HG03280 (cell line): ENCODE data around the gene GTSE1.
A peak's percentile ranks its signal among the peaks of the same experiment; 100 is the strongest.
"Not testable (repeated sequence)": the region's sequence is repeated elsewhere in the genome, so short reads cannot be mapped to it uniquely, and the experiment has no call there.

Experiments
- ATAC-seq: cut with Tn5 transposase; IDR thresholded peaks from one replicate; pipeline ENCODE4 v1.9.1; 2021; ENCODE audit warnings: mild to moderate bottlenecking, moderate library complexity; ENCODE audit not compliant: unreplicated experiment

The GTSE1 gene

GRCh38 chr22:46296257-46297150 is at the start of gene GTSE1:
Gene GTSE1, plus strand, starts transcription at chr22:46296870. Its CDS starts 531 bp downstream, at chr22:46297401.
- peak; percentile 93 for ATAC-seq

- no peak for ATAC-seq
Measured at GRCh38 chr22:46247443-46247975, 49.2 kb upstream of the GTSE1 start.

- peak; percentile 86 for ATAC-seq
Measured at GRCh38 chr22:46250035-46250782, 46.5 kb upstream of the GTSE1 start, which contains the start of gene CDPF1. Gene CDPF1, minus strand, starts transcription at chr22:46250293. Its CDS starts 2,009 bp downstream, at chr22:46248284.

GRCh38 chr22:46250783-46251125 is 45.9 kb upstream of the GTSE1 start:
- ATAC-seq: no peak

GRCh38 chr22:46251266-46251665 is 45.4 kb upstream of the GTSE1 start:
- ATAC-seq: no peak

GRCh38 chr22:46251816-46252380 is 44.8 kb upstream of the GTSE1 start:
- ATAC-seq: no peak

GRCh38 chr22:46256358-46256958 is 40.2 kb upstream of the GTSE1 start:
- ATAC-seq: no peak

DNA sequence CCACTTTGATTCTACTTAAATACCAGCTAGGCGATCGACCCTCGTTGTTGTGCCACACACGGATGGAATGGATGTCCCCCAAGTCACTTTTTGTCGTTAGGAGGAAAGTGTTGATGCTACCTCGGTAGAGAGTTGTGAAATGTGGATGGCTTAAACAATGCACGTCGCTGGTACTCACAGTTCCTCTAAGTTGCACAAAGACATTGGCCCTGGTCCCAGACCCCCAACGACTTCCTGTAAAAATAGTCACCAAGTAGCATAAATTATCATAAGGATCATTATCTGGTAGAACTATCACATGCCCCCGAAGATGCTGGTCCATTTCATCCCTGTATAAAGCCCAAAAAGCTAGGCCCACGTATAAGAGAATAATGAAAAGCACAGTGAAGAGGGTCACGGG is 37.3 kb upstream of the GTSE1 start:
- no peak for ATAC-seq

- no peak for ATAC-seq
Measured at GRCh38 chr22:46260038-46260437, 36.6 kb upstream of the GTSE1 start.

- ATAC-seq: no peak
Measured at GRCh38 chr22:46262449-46263215, 34.0 kb upstream of the GTSE1 start.

- ATAC-seq: no peak
Measured at GRCh38 chr22:46263216-46263590, 33.5 kb upstream of the GTSE1 start, which contains the start of gene PKDREJ. Gene PKDREJ, minus strand, starts transcription at chr22:46263343. Its CDS starts 21 bp downstream, at chr22:46263322.

DNA sequence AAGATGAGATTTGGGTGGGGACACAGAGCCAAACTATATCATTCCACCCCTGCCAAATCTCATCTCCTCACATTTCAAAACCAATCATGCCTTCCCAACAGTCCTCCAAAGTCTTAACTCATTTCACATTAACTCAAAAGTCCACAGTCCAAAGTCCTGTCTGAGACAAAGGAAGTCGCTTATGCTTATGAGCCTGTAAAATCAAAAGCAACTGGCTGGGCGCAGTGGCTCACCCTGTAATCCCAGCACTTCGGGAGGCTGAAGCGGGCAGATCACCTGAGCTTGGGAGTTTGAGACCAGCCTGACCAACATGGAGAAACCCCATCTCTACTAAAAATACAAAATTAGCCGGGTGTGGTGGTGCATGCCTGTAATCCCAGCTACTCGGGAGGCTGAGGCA is 32.1 kb upstream of the GTSE1 start:
- ATAC-seq: not testable (repeated sequence)

DNA sequence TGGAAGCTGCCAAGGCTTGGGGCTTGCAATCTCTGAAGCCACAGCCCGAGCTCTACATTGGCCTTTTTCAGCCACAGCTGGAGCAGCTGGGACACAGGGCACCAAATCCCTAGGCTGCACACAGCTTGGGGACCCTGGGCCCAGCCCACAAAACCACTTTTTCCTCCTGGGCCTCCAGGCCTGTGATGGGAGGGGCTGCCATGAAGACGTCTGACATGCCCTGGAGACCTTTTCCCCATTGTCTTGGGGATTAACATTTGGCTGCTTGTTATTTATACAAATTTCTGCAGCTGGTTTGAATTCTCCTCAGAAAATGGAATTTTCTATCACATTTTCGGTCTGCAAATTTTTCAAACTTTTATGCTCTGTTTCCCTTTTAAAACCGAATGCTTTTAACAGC is 31.0 kb upstream of the GTSE1 start:
- not testable (repeated sequence) for ATAC-seq

- peak; percentile 74 for ATAC-seq
Measured at GRCh38 chr22:46267431-46268279, 29.0 kb upstream of the GTSE1 start, which contains the start of gene TTC38. Gene TTC38, plus strand, starts transcription at chr22:46268008. Its CDS starts 32 bp downstream, at chr22:46268040.

DNA sequence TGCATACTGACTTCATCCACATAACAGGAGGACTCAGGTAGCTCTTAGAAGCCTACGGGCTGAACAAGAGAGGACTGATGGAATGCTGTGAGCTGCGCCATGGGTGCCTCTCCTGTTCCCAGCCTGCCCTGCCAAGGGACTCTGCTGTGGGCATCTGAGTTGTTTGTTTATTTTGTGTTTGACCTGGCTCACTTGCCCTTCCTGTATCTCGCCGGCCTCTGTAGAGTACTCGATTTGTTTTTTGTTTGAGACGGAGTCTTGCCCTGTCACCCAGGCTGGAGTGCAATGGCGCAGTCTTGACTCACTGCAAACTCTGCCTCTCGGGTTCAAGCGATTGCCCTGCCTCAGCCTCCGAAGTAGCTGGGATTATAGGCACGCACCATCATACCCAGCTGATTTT is 27.1 kb upstream of the GTSE1 start:
- ATAC-seq: no peak

- ATAC-seq: no peak
Measured at GRCh38 chr22:46272196-46272595, 24.5 kb upstream of the GTSE1 start.

- no peak for ATAC-seq
Measured at GRCh38 chr22:46272762-46273431, 23.8 kb upstream of the GTSE1 start.

GRCh38 chr22:46273432-46274148 is 23.1 kb upstream of the GTSE1 start:
- ATAC-seq: no peak
